HepG2 (cell line): ENCODE data around the gene TTN. TPM values are rescaled to one million over a fixed set of nuclear protein-coding genes. Genes with fewer than 3 reads are reported as not detected.
A peak's percentile ranks its signal among the peaks of the same experiment; 100 is the strongest.

Experiments
- ARHGAP35 ChIP-seq: sonication (generic); formaldehyde crosslinking; IDR thresholded peaks from 2 replicates; pipeline ENCODE4 v1.9.0; 2022; ENCODE audit warnings: mild to moderate bottlenecking, inconsistent platforms, moderate library complexity, missing genetic modification reagents, borderline replicate concordance
- FOSL1 ChIP-seq: sonication (generic); formaldehyde crosslinking; IDR thresholded peaks from 2 replicates; pipeline ENCODE4 v1.9.0; 2021; ENCODE audit warnings: missing genetic modification reagents, borderline replicate concordance
- FUBP1 ChIP-seq: sonication (generic); formaldehyde crosslinking; IDR thresholded peaks from 2 replicates; pipeline ENCODE4 v1.5.1; 2020; ENCODE audit warnings: missing genetic modification reagents, mild to moderate bottlenecking, borderline replicate concordance
- GATAD1 ChIP-seq: IDR thresholded peaks from 2 replicates; pipeline ENCODE4 v1.6.1; 2016; ENCODE audit warnings: missing genetic modification reagents, missing compliant biosample characterization
- KDM5B ChIP-seq: sonication (generic); formaldehyde crosslinking; IDR thresholded peaks from 2 replicates; pipeline ENCODE4 v1.4.0; 2020; ENCODE audit warnings: missing genetic modification reagents, mild to moderate bottlenecking, borderline replicate concordance
- NONO ChIP-seq, 2 experiments: fragments of 450-650 bp in 1 of 2; sonication (generic) in 1 of 2; formaldehyde crosslinking in 1 of 2; IDR thresholded peaks in 1 of 2; conservative IDR thresholded peaks in 1 of 2; 2 replicates each; pipeline versions ENCODE4 v1.6.1 to v1.8.0; 2017 to 2022; ENCODE audit warnings: mild to moderate bottlenecking in 1 of 2, missing genetic modification reagents in 1 of 2, moderate library complexity in 1 of 2
- PBX3 ChIP-seq: sonication (generic); formaldehyde crosslinking; IDR thresholded peaks from 2 replicates; pipeline ENCODE4 v1.8.1; 2023; ENCODE audit warnings: missing genetic modification reagents, inconsistent platforms, borderline replicate concordance
- REPIN1 ChIP-seq: sonication (generic); formaldehyde crosslinking; IDR thresholded peaks from 2 replicates; pipeline ENCODE4 v1.8.0; 2022; ENCODE audit warnings: missing genetic modification reagents, low read depth, mild to moderate bottlenecking, borderline replicate concordance
- TCF7L2 ChIP-seq: IDR thresholded peaks from 2 replicates; pipeline ENCODE4 v1.6.1; 2011; ENCODE audit warnings: mild to moderate bottlenecking, low read depth, low read length, moderate library complexity
- TERF1 ChIP-seq: sonication (generic); formaldehyde crosslinking; IDR thresholded peaks from 2 replicates; pipeline ENCODE4 v1.8.0; 2022; ENCODE audit warnings: mild to moderate bottlenecking, missing genetic modification reagents, moderate library complexity
- TRIM22 ChIP-seq: fragments of 450-650 bp; IDR thresholded peaks from 2 replicates; pipeline ENCODE4 v1.6.1; 2017
- YEATS4 ChIP-seq: sonication (generic); formaldehyde crosslinking; IDR thresholded peaks from 2 replicates; pipeline ENCODE4 v1.4.0; 2020; ENCODE audit warnings: missing genetic modification reagents, borderline replicate concordance
- ZNF232 ChIP-seq: sonication (generic); formaldehyde crosslinking; IDR thresholded peaks from 2 replicates; pipeline ENCODE4 v1.4.0; 2020; ENCODE audit warnings: missing genetic modification reagents, borderline replicate concordance
- ZNF331 ChIP-seq: sonication (generic); formaldehyde crosslinking; IDR thresholded peaks from 2 replicates; pipeline ENCODE4 v1.4.0; 2020; ENCODE audit warnings: missing genetic modification reagents
- ZNF333 ChIP-seq: sonication (generic); formaldehyde crosslinking; IDR thresholded peaks from 2 replicates; pipeline ENCODE4 v1.4.0; 2020; ENCODE audit warnings: mild to moderate bottlenecking, missing genetic modification reagents, borderline replicate concordance
- ZNF354B ChIP-seq: sonication (generic); formaldehyde crosslinking; IDR thresholded peaks from 2 replicates; pipeline ENCODE4 v1.8.0; 2022; ENCODE audit warnings: mild to moderate bottlenecking, missing genetic modification reagents
- ZNF605 ChIP-seq: sonication (generic); formaldehyde crosslinking; IDR thresholded peaks from 2 replicates; pipeline ENCODE4 v1.8.0; 2022; ENCODE audit warnings: mild to moderate bottlenecking, missing genetic modification reagents
- ZNF652 ChIP-seq: IDR thresholded peaks from 2 replicates; pipeline ENCODE4 v1.6.1; 2016; ENCODE audit warnings: low read depth, borderline replicate concordance
- polyA plus RNA-seq, 8 experiments: library from polyadenylated mRNA; depleted of rRNA in 3 of 8; stranded (reverse) in 7 of 8; unstranded in 1 of 8; fragments of >200 nt; fragmentation: Illumina TruSeq in 4 of 8; extraction: Trizol in 4 of 8; gene quantifications; 2 replicates each; pipeline versions ENCODE4 v1.2.1 to v1.2.3, GENCODE V29; 2011 to 2016; ENCODE audit warnings: low read depth in 4 of 8, missing spikeins in 1 of 8, mixed read lengths in 1 of 8; ENCODE audit not compliant: insufficient read depth in 1 of 8
- total RNA-seq, 5 experiments: library from RNA; depleted of rRNA; stranded (reverse); fragments of >200 nt; fragmentation: Illumina TruSeq; extraction: Trizol; gene quantifications; 2 replicates each; pipeline ENCODE4 v1.2.3, GENCODE V29; 2016; ENCODE audit warnings: low read depth in 1 of 5
- TF ChIP-seq, protein P1 (sequence below): sonication (generic); formaldehyde crosslinking; IDR thresholded peaks from 2 replicates; pipeline ENCODE4 v1.4.0; 2020; ENCODE audit warnings: missing genetic modification reagents

TTN gene
- total and polyA plus RNA-seq, 2 of the 13 experiments (the other 11 are each of a cell fraction or from before 2014, with no cell fraction given), result under 0.01 TPM

DNA sequence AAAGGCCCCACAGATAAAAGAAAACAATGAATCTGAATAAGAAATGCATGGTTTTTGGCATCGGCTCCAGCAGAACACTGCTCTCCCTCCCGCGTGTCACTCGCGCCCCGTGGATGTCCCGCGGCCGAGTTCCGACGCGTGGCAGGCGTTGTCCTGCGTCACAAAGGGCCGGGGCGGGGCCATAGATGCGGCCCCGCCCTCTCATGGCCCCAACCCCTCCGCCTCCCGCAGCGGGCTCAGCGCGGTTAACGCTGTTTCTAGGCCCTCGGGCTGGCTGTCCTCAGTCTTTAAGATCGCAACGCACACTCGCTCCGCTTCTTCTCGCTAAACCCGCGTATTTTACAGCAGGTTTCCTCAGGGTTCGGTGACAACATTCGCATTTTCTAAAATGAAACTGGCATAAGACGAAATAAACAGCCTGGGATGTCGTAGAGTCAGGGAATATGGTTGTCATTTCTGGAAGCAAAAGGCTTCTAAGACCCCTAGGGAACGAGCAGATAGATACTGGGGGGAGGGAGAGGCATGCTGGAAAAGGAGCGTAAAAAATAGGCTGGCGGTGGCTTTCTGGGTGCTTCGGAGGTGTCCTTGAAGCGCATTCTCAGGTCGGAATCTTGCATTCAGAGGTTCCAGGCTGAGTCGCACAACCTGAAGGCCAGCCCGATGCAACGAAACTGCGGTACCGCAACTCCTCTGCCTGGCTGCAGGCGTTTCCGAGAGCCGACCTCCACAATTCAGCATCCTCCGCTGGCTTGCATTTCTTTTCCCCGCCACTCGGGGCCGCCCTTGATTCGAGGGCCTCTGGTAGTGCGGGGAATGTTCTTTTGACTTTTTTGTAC, 328.6 kb downstream of the TTN start, which contains the start of gene FKBP7 (continued):
- TF ChIP-seq FUBP1 (CRISPR knock-in tag) (peak; percentile 57; the same call in 1 of the 2 replicates), ARHGAP35 (0 out of 2 replicates have a peak, but pooled peaks have one; percentile 36), YEATS4 (peak; percentile 97), NONO (IDR thresholded peaks at IDR 0.05) (no peak), NONO (CRISPR knock-in tag; conservative IDR thresholded peaks at IDR 0.05) (peak; percentile 66), ZNF232 (CRISPR knock-in tag) (peak; percentile 95; the same call in 1 of the 2 replicates), PBX3 (CRISPR knock-in tag) (peak; percentile 51; the same call in 1 of the 2 replicates), KDM5B (CRISPR knock-in tag) (peak; percentile 69; the same call in 1 of the 2 replicates), ZNF333 (no peak), ZNF331 (CRISPR knock-in tag) (peak; percentile 70), ZNF354B (CRISPR knock-in tag) (no peak), GATAD1 (CRISPR knock-in tag) (peak; percentile 67), ZNF605 (peak; percentile 84; the same call in 1 of the 2 replicates), REPIN1 (CRISPR knock-in tag) (peak; percentile 68; the same call in 1 of the 2 replicates), TRIM22 (no peak), TCF7L2 (no peak), TERF1 (CRISPR knock-in tag) (no peak), ZNF652 (CRISPR knock-in tag) (no peak; the same call in 1 of the 2 replicates), FOSL1 (CRISPR knock-in tag) (no peak)
- TF ChIP-seq, protein P1, sequence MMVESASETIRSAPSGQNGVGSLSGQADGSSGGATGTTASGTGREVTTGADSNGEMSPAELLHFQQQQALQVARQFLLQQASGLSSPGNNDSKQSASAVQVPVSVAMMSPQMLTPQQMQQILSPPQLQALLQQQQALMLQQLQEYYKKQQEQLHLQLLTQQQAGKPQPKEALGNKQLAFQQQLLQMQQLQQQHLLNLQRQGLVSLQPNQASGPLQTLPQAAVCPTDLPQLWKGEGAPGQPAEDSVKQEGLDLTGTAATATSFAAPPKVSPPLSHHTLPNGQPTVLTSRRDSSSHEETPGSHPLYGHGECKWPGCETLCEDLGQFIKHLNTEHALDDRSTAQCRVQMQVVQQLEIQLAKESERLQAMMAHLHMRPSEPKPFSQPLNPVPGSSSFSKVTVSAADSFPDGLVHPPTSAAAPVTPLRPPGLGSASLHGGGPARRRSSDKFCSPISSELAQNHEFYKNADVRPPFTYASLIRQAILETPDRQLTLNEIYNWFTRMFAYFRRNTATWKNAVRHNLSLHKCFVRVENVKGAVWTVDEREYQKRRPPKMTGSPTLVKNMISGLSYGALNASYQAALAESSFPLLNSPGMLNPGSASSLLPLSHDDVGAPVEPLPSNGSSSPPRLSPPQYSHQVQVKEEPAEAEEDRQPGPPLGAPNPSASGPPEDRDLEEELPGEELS, result peak; percentile 39; the same call in 1 of the 2 replicates
